H1 (cell line): ENCODE data around the gene VSX2. TPM values are rescaled to one million over a fixed set of nuclear protein-coding genes. Genes with fewer than 3 reads are reported as not detected.
"Not testable (repeated sequence)": the region's sequence is repeated elsewhere in the genome, so short reads cannot be mapped to it uniquely, and the experiment has no call there.

Experiments
- CTCF ChIA-PET: fragments of 300-600 bp; sonication (Branson Sonifier 250); formaldehyde crosslinking; loops from one replicate; lab custom pipeline; 2021; ENCODE audit not compliant: partially characterized antibody; lab: Charles Lee
- POLR2A ChIA-PET: fragments of 300-600 bp; sonication (Branson Sonifier 250); formaldehyde crosslinking; loops from one replicate; lab custom pipeline; 2021; ENCODE audit warnings: inconsistent platforms; ENCODE audit not compliant: partially characterized antibody; lab: Charles Lee
- DNase-seq, 2 experiments: peaks; one replicate each; pipeline versions ENCODE4 v3.0.0 to v3.0.0-alpha.2; 2010 to 2022; ENCODE audit warnings: low spot score in 2 of 2, low read depth in 1 of 2, mixed read lengths in 1 of 2
- FAIRE-seq: peaks from 2 replicates; lab custom pipeline; 2011; peaks lifted over from hg19 to GRCh38; lab: Jason Lieb, UNC
- H2AFZ ChIP-seq: 2 replicates; pipeline ENCODE4 v1.8.1; 2012; ENCODE audit warnings: low read length, inconsistent platforms
- H2AK5ac ChIP-seq: 2 replicates; pipeline ENCODE4 v1.6.1; 2013; ENCODE audit warnings: low read depth, low read length
- H2BK120ac ChIP-seq: replicated peaks from 2 replicates; pipeline ENCODE3; 2013; ENCODE audit warnings: low read depth, low read length, inconsistent platforms
- H2BK12ac ChIP-seq: 2 replicates; pipeline ENCODE4 v1.6.1; 2013; ENCODE audit warnings: low read depth, low read length
- H2BK15ac ChIP-seq: 2 replicates; pipeline ENCODE4 v1.6.1; 2013; ENCODE audit warnings: low read length
- H2BK20ac ChIP-seq: 2 replicates; pipeline ENCODE4 v1.6.1; 2013; ENCODE audit warnings: low read length
- H2BK5ac ChIP-seq: 2 replicates; pipeline ENCODE4 v1.6.1; 2013; ENCODE audit warnings: low read depth, low read length
- H3K14ac ChIP-seq: 2 replicates; pipeline ENCODE4 v1.6.1; 2013; ENCODE audit warnings: inconsistent platforms; ENCODE audit not compliant: insufficient read length
- H3K18ac ChIP-seq: 2 replicates; pipeline ENCODE4 v1.6.1; 2013; ENCODE audit warnings: low read length; ENCODE audit errors: extremely low read depth
- H3K23ac ChIP-seq: 2 replicates; pipeline ENCODE4 v1.6.1; 2013; ENCODE audit warnings: inconsistent platforms; ENCODE audit not compliant: insufficient read length
- H3K23me2 ChIP-seq: 2 replicates; pipeline ENCODE4 v1.6.1; 2013; ENCODE audit warnings: low read depth, low read length
- H3K27ac ChIP-seq: 2 replicates; pipeline ENCODE4 v1.6.1; 2011; ENCODE audit warnings: low read depth, low read length, inconsistent platforms
- H3K27me3 ChIP-seq, 4 experiments: replicated peaks in 1 of 4; 1 replicate in 1 of 4; 2 replicates in 3 of 4; pipeline versions ENCODE4 v1.6.1 to v1.8.1; 2011 to 2013; ENCODE audit warnings: low read length in 3 of 4, mild to moderate bottlenecking in 3 of 4, inconsistent platforms in 2 of 4, mixed read lengths in 2 of 4, moderate library complexity in 1 of 4; ENCODE audit not compliant: control insufficient read depth in 3 of 4, insufficient read depth in 3 of 4; ENCODE audit errors: extremely low read depth in 1 of 4
- H3K36me3 ChIP-seq, 4 experiments: 2 replicates each; pipeline versions ENCODE4 v1.6.1 to v1.8.1; 2011 to 2013; ENCODE audit warnings: mild to moderate bottlenecking in 4 of 4, low read length in 3 of 4, moderate library complexity in 2 of 4, control low read depth in 1 of 4, inconsistent platforms in 1 of 4; ENCODE audit not compliant: insufficient read depth in 4 of 4, control insufficient read depth in 2 of 4
- H3K4ac ChIP-seq: replicated peaks from 2 replicates; pipeline ENCODE3; 2013; ENCODE audit warnings: low read length, low read depth, mixed read lengths, inconsistent platforms; ENCODE audit not compliant: insufficient read length
- H3K4me1 ChIP-seq, 4 experiments: replicated peaks in 1 of 4; 1 replicate in 1 of 4; 2 replicates in 3 of 4; pipeline versions ENCODE4 v1.6.1 to v1.8.1; 2011 to 2013; ENCODE audit warnings: low read length in 3 of 4, inconsistent platforms in 2 of 4, mixed read lengths in 1 of 4; ENCODE audit not compliant: insufficient read depth in 4 of 4, control insufficient read depth in 3 of 4
- H3K4me2 ChIP-seq, 2 experiments: 2 replicates each; pipeline versions ENCODE4 v1.6.1 to v1.8.1; 2011 to 2013; ENCODE audit warnings: low read depth in 2 of 2, low read length in 2 of 2, control low read depth in 1 of 2, inconsistent platforms in 1 of 2, mild to moderate bottlenecking in 1 of 2; ENCODE audit not compliant: insufficient read depth in 1 of 2
- H3K4me3 ChIP-seq, 4 experiments: fragments of 200-600, 300-600 bp in 1 of 4; sonication (generic), shearing (Covaris generic), sonication (Bioruptor Twin) in 1 of 4; 2 replicates each; pipeline versions ENCODE4 v1.5.1 to v1.8.1; 2011 to 2016; ENCODE audit warnings: low read length in 4 of 4, low read depth in 3 of 4, control low read depth in 2 of 4, inconsistent platforms in 2 of 4, mild to moderate bottlenecking in 2 of 4, mixed read lengths in 1 of 4, moderate library complexity in 1 of 4; ENCODE audit not compliant: insufficient read depth in 2 of 4; ENCODE audit errors: extremely low read depth in 1 of 4
- H3K56ac ChIP-seq: replicated peaks from 2 replicates; pipeline ENCODE3; 2013; ENCODE audit warnings: low read depth, mild to moderate bottlenecking, mixed read lengths, low read length, inconsistent platforms; ENCODE audit not compliant: insufficient read length
- H3K79me1 ChIP-seq: 2 replicates; pipeline ENCODE4 v1.6.1; 2013; ENCODE audit warnings: low read depth, low read length, control low read depth
- H3K79me2 ChIP-seq, 2 experiments: 2 replicates each; pipeline versions ENCODE4 v1.6.1 to v1.8.1; 2012 to 2013; ENCODE audit warnings: low read length in 2 of 2, mild to moderate bottlenecking in 2 of 2, inconsistent platforms in 1 of 2; ENCODE audit not compliant: insufficient read depth in 2 of 2, control insufficient read depth in 1 of 2
- H3K9ac ChIP-seq, 4 experiments: replicated peaks in 1 of 4; 1 replicate in 1 of 4; 2 replicates in 3 of 4; pipeline versions ENCODE4 v1.6.1 to v1.8.1; 2011 to 2013; ENCODE audit warnings: low read depth in 3 of 4, low read length in 3 of 4, control low read depth in 2 of 4, mild to moderate bottlenecking in 2 of 4, moderate library complexity in 2 of 4, inconsistent platforms in 1 of 4; ENCODE audit errors: extremely low read depth in 1 of 4
- H3K9me3 ChIP-seq, 2 experiments: 2 replicates each; pipeline versions ENCODE4 v1.6.1 to v1.8.1; 2012 to 2013; ENCODE audit warnings: mild to moderate bottlenecking in 2 of 2, moderate library complexity in 2 of 2, control low read depth in 1 of 2, inconsistent platforms in 1 of 2, low read depth in 1 of 2, low read length in 1 of 2, mixed read lengths in 1 of 2; ENCODE audit not compliant: insufficient read depth in 2 of 2
- H4K20me1 ChIP-seq, 2 experiments: replicated peaks in 1 of 2; 2 replicates each; pipeline versions ENCODE3 to v1.8.1; 2011 to 2013; ENCODE audit warnings: inconsistent platforms in 2 of 2, low read length in 2 of 2, mild to moderate bottlenecking in 1 of 2; ENCODE audit not compliant: insufficient read depth in 2 of 2, control insufficient read depth in 1 of 2
- H4K5ac ChIP-seq: 2 replicates; pipeline ENCODE4 v1.6.1; 2013; ENCODE audit warnings: low read length, low read depth, mixed read lengths, inconsistent platforms; ENCODE audit not compliant: insufficient read length
- H4K8ac ChIP-seq: 2 replicates; pipeline ENCODE4 v1.8.0; 2013; ENCODE audit warnings: mild to moderate bottlenecking, moderate library complexity, low read length, inconsistent platforms; ENCODE audit not compliant: insufficient read depth; ENCODE audit errors: extremely low read depth
- H4K91ac ChIP-seq: replicated peaks from 2 replicates; pipeline ENCODE3; 2013; ENCODE audit warnings: low read length, mixed read lengths, inconsistent platforms; ENCODE audit not compliant: insufficient read length
- WGBS, 2 experiments: shearing (Covaris generic) in 1 of 2; methylation state at CpG; one replicate each; pipeline versions ENCODE4 v1.1.6 to v1.1.7; 2013 to 2015; ENCODE audit warnings: low lambda C conversion rate in 2 of 2, mixed read lengths in 2 of 2, inconsistent platforms in 1 of 2, low coverage in 1 of 2, missing lambda C conversion rate in 1 of 2; ENCODE audit not compliant: insufficient replicate concordance in 2 of 2, insufficient coverage in 1 of 2, insufficient read length in 1 of 2; ENCODE audit errors: extremely low coverage in 1 of 2, missing lambda C conversion rate in 1 of 2; 5-methylcytosine and 5-hydroxymethylcytosine counted together
- polyA plus RNA-seq, 7 experiments: library from polyadenylated mRNA; depleted of rRNA in 3 of 7; stranded (reverse) in 5 of 7; unstranded in 2 of 7; fragments of >200 nt in 5 of 7; fragments of 200-250 nt in 2 of 7; gene quantifications; 1 replicate in 5 of 7; 2 replicates in 1 of 7; 4 replicates in 1 of 7; pipeline versions ENCODE4 v1.2.1 to v1.2.3, GENCODE V29; 2011 to 2013; ENCODE audit warnings: missing spikeins in 2 of 7, mixed read lengths in 2 of 7
- total RNA-seq: library from RNA; stranded (reverse); fragmentation: NEBNext Ultra II Directional; extraction: Animal tissue kit (Norgen Biotek cat#: 25700); gene quantifications from 2 replicates; pipeline ENCODE4 v1.2.1, GENCODE V29; 2021

Gene VSX2
- total and polyA plus RNA-seq, 2 of the 8 experiments (the other 6 are each of a cell fraction or from before 2014, with no cell fraction given), result 0.08 to 0.22 TPM

GRCh38 chr14:74270382-74271177 is 31.3 kb downstream of the VSX2 start:
- H2AFZ ChIP-seq, H2AK5ac ChIP-seq, H3K18ac ChIP-seq, H3K36me3 ChIP-seq, H3K14ac ChIP-seq, H3K4me1 ChIP-seq, H2BK15ac ChIP-seq, H3K9me3 ChIP-seq, H3K27me3 ChIP-seq, H2BK20ac ChIP-seq, H3K56ac ChIP-seq, H4K5ac ChIP-seq, H3K4ac ChIP-seq, H4K8ac ChIP-seq, H3K9ac ChIP-seq, H3K23me2 ChIP-seq, H4K91ac ChIP-seq, FAIRE-seq, H3K23ac ChIP-seq, H4K20me1 ChIP-seq, H2BK12ac ChIP-seq, H3K4me3 ChIP-seq, H3K4me2 ChIP-seq, H3K79me1 ChIP-seq, H2BK120ac ChIP-seq, H2BK5ac ChIP-seq, DNase-seq, H3K79me2 ChIP-seq, H3K27ac ChIP-seq: not testable (repeated sequence)
- POLR2A ChIA-PET, result interaction anchor here (1.5 to 6.9 kb wide), 3 partner anchors 11 to 22 kb away, joined by 3 to 40 read pairs (median 4); no protein-coding TSS in a partner anchor
- CTCF ChIA-PET, result interaction anchor here (0.6 to 5.5 kb wide), 9 partner anchors 12 to 95 kb away, joined by 3 to 36 read pairs (median 4); no protein-coding TSS in a partner anchor
- 90% methylated on average over 14 of the region's 14 CpGs; no CpG with 5 or more reads in 1 of the 2 experiments for WGBS, 2 experiments
